Body of pancreas (tissue), 4 donors: Measurements from ENCODE around the gene POLA1. TPM values are rescaled to one million over a fixed set of nuclear protein-coding genes. Genes with fewer than 3 reads are reported as not detected.
"Not testable (repeated sequence)": the region's sequence is repeated elsewhere in the genome, so short reads cannot be mapped to it uniquely, and the experiment has no call there.

Source experiments
- ATAC-seq: fragments of 150-250 bp; one replicate; pipeline ENCODE4 v1.9.1; 2016
- DNase-seq, 4 donors: peaks; one replicate each; pipeline ENCODE4 v3.0.0-alpha.2; 2019
- H3K27ac ChIP-seq, 4 donors: fragments of 200-600 bp; sonication (generic); 1 replicate in 3 of 4; 2 replicates in 1 of 4; pipeline versions ENCODE4 v1.5.1 to v1.6.1; 2016 to 2019; ENCODE audit warnings: mild to moderate bottlenecking in 1 of 4, mixed read lengths in 1 of 4, moderate library complexity in 1 of 4
- H3K27me3 ChIP-seq, 2 donors: fragments of 200-600 bp; sonication (generic); one replicate each; pipeline ENCODE4 v1.6.0; 2016; ENCODE audit warnings: mild to moderate bottlenecking in 1 of 2
- H3K36me3 ChIP-seq, 2 donors: fragments of 200-600 bp; sonication (generic); replicated peaks in 1 of 2; 2 replicates each; pipeline ENCODE4 v1.5.1; 2016; ENCODE audit warnings: low read depth in 2 of 2; ENCODE audit not compliant: insufficient read depth in 1 of 2
- H3K4me1 ChIP-seq: fragments of 200-600 bp; sonication (generic); one replicate; pipeline ENCODE4 v1.6.0; 2016
- H3K4me3 ChIP-seq, 2 donors: fragments of 200-600 bp; sonication (generic); 1 replicate in 1 of 2; 2 replicates in 1 of 2; pipeline ENCODE4 v1.5.1; 2016 to 2019
- H3K9me3 ChIP-seq, 3 donors: fragments of 200-600 bp; sonication (generic); 1 replicate in 2 of 3; 2 replicates in 1 of 3; pipeline ENCODE4 v1.5.1; 2016
- POLR2A ChIP-seq, 3 donors: fragments of 450-650 bp; IDR thresholded peaks; one replicate each; pipeline ENCODE4 v1.6.1; 2016; ENCODE audit warnings: antibody characterized with exemption in 3 of 3, mild to moderate bottlenecking in 2 of 3
- WGBS, 2 donors: methylation state at CpG; one replicate each; pipeline ENCODE4 v1.1.5; 2017; 5-methylcytosine and 5-hydroxymethylcytosine counted together
- intact Hi-C: fragments of 100-400 bp; cut with DNase I; formaldehyde crosslinking; loops from one replicate; pipeline ENCODE4 v1.15.1; 2023
- total RNA-seq, 2 donors: library from RNA; depleted of rRNA; stranded (reverse); fragments of >200 nt; gene quantifications; one replicate each; pipeline ENCODE4 v1.1.0, GENCODE V29; 2016
- TF ChIP-seq, protein P1 (sequence below), 7 experiments: fragments of 450-650 bp in 4 of 7; fragments of 200-600 bp in 3 of 7; sonication (generic) in 3 of 7; IDR thresholded peaks; one replicate each; pipeline ENCODE4 v1.5.1; 2016 to 2019; ENCODE audit warnings: antibody characterized with exemption in 7 of 7

Gene POLA1
- total RNA-seq, 2 donors from 2014 or later, result 5.7 to 9.9 TPM

DNA sequence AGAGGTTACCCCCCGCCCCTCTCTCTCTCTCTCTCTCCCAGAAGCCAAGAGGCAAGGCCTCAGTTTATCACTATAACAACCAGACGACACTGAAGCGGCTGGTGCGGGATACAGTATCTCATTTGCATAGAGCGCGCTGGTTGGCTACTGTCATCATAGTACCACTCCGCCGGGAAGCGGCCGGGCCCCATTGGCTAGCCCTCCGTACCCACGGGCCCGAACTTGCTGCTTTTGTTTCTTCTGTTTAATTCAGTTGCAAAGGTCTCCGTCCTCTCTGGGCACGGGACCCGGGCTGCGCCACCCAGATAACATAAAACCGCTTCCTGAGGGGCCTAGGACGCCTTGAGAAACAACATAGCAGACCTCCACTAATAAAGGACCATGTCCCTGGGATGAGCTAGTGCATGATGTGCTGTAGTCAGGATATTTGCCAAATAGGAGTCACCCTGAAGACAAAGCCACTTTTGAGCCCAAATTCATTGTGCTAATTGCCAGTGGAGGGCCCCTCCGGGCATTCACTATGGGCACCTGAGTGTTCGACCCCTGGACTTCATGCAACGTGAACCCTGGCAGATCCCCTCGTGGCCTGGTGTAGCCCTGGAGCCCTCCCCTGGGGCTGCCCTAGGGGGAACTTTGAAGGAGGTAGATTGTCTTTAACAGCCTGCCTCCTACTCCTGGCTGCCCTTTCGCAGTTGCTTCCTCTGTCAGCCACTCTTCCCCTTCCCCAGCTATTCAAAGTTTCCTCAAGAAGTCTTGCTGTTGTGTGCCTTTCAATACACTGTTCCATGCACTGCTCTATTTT, 46.3 kb upstream of the POLA1 start, which contains the start of gene PCYT1B:
PCYT1B (minus strand) TSS at position 91 of the 802 bp plus-strand sequence. CDS start 242 bp downstream, outside the sequence.
- intact Hi-C loops, result no loop called here
- Histone ChIP-seq H3K27ac (no peak within 1 kb of the TSS), H3K9me3 (no peaks in the 10 kb centered on the region), H3K4me1 (no peaks in the 10 kb centered on the region), H3K27me3 (no peaks in the 10 kb centered on the region), H3K36me3 (no peaks in the 10 kb centered on the region), H3K4me3 (no peak within 1 kb of the TSS)
- 10 to 11% methylated on average over 9 to 18 of the region's 24 CpGs for WGBS, 2 donors
- DNase-seq (peak; percentile 34 to 62 (median 46)), ATAC-seq (peak; percentile 79)
- TF ChIP-seq POLR2A (IDR thresholded peaks at IDR 0.05), result no peak
- TF ChIP-seq, protein P1, sequence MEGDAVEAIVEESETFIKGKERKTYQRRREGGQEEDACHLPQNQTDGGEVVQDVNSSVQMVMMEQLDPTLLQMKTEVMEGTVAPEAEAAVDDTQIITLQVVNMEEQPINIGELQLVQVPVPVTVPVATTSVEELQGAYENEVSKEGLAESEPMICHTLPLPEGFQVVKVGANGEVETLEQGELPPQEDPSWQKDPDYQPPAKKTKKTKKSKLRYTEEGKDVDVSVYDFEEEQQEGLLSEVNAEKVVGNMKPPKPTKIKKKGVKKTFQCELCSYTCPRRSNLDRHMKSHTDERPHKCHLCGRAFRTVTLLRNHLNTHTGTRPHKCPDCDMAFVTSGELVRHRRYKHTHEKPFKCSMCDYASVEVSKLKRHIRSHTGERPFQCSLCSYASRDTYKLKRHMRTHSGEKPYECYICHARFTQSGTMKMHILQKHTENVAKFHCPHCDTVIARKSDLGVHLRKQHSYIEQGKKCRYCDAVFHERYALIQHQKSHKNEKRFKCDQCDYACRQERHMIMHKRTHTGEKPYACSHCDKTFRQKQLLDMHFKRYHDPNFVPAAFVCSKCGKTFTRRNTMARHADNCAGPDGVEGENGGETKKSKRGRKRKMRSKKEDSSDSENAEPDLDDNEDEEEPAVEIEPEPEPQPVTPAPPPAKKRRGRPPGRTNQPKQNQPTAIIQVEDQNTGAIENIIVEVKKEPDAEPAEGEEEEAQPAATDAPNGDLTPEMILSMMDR (IDR thresholded peaks at IDR 0.05), result no peak

DNA sequence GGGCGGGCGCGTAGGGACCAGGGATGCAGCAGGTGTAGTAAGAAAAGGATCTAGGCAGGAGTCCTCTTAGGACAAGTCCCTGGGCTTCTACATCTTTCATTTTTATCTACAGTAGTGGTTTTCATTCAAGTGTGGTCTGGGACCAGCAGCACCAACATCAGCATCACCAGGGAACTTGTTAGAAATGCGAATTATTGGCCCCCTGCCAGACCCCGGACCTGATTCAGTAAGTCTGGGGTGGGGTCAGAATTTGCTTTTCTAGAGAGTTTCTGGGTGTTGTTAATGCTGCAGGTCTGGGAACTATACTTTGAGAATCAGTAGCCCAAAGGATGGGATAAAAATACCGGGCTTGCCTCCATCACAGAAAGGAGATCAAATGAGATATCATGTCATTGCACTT, 45.2 kb upstream of the POLA1 start:
- no peaks in the 10 kb centered on the region for H3K9me3 ChIP-seq
- ATAC-seq (no peak), DNase-seq (peak in 1 of 4 donors; percentile 16)
- no peak overlapping the region for H3K4me3 ChIP-seq
- no peaks in the 10 kb centered on the region for H3K36me3 ChIP-seq
- H3K27me3 ChIP-seq, result no peaks in the 10 kb centered on the region
- H3K27ac ChIP-seq, result no peak overlapping the region
- intact Hi-C loops, result no loop called here
- H3K4me1 ChIP-seq, result no peaks in the 10 kb centered on the region
- TF ChIP-seq, protein P1 (IDR thresholded peaks at IDR 0.05), result no peak
- TF ChIP-seq POLR2A (IDR thresholded peaks at IDR 0.05), result no peak
- 75 to 95% methylated on average over 4 to 6 of the region's 6 CpGs for WGBS, 2 donors

DNA sequence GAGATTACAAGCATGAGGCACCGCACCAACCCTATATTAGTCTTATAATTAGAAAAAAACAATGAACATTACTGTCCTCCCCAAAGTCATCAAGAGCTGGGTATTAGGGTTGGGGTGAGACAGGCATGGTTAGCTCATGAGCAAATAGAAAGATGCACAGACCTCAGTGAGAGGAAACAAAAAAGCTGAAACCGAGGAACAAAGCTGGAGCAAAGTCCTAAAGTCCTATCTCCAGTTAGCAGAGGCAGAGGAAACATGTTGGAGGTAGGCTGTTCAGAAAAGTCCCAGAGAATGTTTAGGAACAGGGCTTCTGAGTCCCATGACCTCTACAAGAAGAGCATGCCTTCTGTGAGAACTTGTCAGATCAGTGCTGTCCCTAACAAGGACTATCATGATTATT, 41.9 kb upstream of the POLA1 start:
- 88 to 92% methylated on average over 2 of the region's 2 CpGs for WGBS, 2 donors

DNA sequence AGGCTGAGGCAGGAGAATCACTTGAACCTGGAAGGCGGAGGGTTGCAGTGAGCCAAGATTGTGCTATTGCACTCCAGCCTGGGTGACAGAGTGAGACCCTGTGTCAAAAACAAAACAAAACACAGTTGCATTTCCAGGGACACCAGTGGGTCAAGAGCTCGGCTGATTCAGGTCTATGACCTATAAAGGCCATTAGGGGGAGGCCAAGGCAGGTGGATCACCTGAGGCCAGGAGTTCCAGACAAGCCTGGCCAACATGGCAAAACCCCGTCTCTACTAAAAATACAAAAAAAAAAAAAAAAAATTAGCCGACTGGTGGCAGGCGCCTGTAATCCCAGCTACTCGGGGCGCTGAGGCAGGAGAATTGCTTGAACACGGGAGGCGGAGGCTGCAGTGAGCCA, 38.0 kb upstream of the POLA1 start:
- WGBS, 2 donors, result 66 to 100% methylated on average over 1 to 7 of the region's 9 CpGs
- H3K4me1 ChIP-seq, H3K36me3 ChIP-seq, H3K4me3 ChIP-seq, DNase-seq, H3K9me3 ChIP-seq, ATAC-seq, H3K27me3 ChIP-seq, intact Hi-C loops, H3K27ac ChIP-seq: not testable (repeated sequence)

More for the DNA sequence above, 41.9 kb upstream of the POLA1 start:
- no peak for ATAC-seq
- no peak overlapping the region for H3K4me3 ChIP-seq
- no peaks in the 10 kb centered on the region for H3K4me1 ChIP-seq
- intact Hi-C loops, result no loop called here
- no peaks in the 10 kb centered on the region for H3K36me3 ChIP-seq
- no peak for DNase-seq
- no peaks in the 10 kb centered on the region for H3K27me3 ChIP-seq
- no peak for TF ChIP-seq POLR2A (IDR thresholded peaks at IDR 0.05)
- TF ChIP-seq, protein P1 (IDR thresholded peaks at IDR 0.05), result no peak
- H3K9me3 ChIP-seq, result no peaks in the 10 kb centered on the region
- H3K27ac ChIP-seq, result no peak overlapping the region

DNA sequence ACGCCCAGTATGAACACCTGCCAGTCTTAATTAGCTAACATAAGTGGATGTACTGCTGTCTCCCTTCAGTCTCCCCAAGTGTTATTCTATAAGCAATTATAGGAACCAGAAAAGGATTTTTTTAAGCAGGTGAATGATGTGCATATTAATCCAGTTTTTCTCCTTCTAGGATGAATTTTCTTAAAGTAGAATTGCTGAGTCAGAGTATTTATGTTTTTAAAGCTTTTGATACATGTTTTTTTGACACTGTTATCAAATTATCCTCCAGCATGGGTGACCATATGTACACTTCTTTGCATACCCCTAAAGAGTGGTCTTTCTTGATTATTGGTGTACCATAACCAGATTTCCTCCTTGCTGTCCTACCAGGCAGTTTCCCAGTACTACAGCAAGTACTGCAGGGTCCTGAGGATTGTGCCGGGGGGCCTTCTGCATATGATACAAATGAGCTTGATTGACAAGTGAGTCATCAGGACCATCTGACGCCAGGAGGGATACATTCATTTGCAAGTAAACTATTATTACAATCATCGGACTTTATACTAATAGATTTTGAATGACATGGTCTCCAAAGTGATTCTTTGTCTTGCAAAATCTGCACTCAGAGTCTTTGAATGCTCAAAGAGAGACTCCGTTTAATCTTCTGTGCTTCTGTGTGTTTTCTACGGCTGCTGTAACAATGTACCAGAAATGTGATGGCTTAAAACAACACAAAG, 35.9 kb upstream of the POLA1 start:
- ATAC-seq (no peak), DNase-seq (no peak)
- H3K4me1 ChIP-seq, result no peaks in the 10 kb centered on the region
- TF ChIP-seq POLR2A (IDR thresholded peaks at IDR 0.05), result no peak
- TF ChIP-seq, protein P1 (IDR thresholded peaks at IDR 0.05), result no peak
- WGBS, 2 donors, result 57 to 62% methylated on average over 5 to 6 of the region's 6 CpGs
- intact Hi-C loops, result no loop called here
- no peaks in the 10 kb centered on the region for H3K27me3 ChIP-seq
- H3K4me3 ChIP-seq, result no peak overlapping the region
- no peaks in the 10 kb centered on the region for H3K36me3 ChIP-seq
- no peaks in the 10 kb centered on the region for H3K9me3 ChIP-seq
- H3K27ac ChIP-seq, result no peak overlapping the region
